Right lobe of liver (tissue), 6 donors: ENCODE data around the gene IPPK. TPM values are rescaled to one million over a fixed set of nuclear protein-coding genes. Genes with fewer than 3 reads are reported as not detected.

Experiments used
- ATAC-seq, 4 donors: fragments of 200-7000 bp; cut with Tn5 transposase; one replicate each; pipeline ENCODE4 v1.9.1; 2020; ENCODE audit warnings: mild to moderate bottlenecking in 4 of 4, moderate library complexity in 4 of 4
- DNase-seq, 3 donors: peaks; one replicate each; pipeline ENCODE4 v3.0.0-alpha.2; 2020
- H3K27ac ChIP-seq, 3 donors: fragments of 200-600 bp; one replicate each; pipeline ENCODE4 v1.8.0; 2022
- H3K27me3 ChIP-seq, 2 donors: fragments of 200-600 bp; one replicate each; pipeline ENCODE4 v1.8.0; 2022
- H3K36me3 ChIP-seq, 4 donors: fragments of 200-600 bp; sonication (generic) in 1 of 4; one replicate each; pipeline versions ENCODE4 v1.5.1 to v1.8.0; 2017 to 2022; ENCODE audit warnings: control low read depth in 1 of 4
- H3K4me1 ChIP-seq, 4 donors: fragments of 200-600 bp; sonication (generic) in 1 of 4; one replicate each; pipeline versions ENCODE4 v1.5.1 to v1.8.0; 2017 to 2022; ENCODE audit warnings: control low read depth in 1 of 4
- H3K4me3 ChIP-seq, 3 donors: fragments of 200-600 bp; one replicate each; pipeline ENCODE4 v1.8.0; 2022
- H3K9me3 ChIP-seq, 4 donors: fragments of 200-600 bp; sonication (generic) in 1 of 4; one replicate each; pipeline versions ENCODE4 v1.5.1 to v1.8.0; 2017 to 2022; ENCODE audit warnings: control low read depth in 1 of 4
- CTCF ChIP-seq, 4 donors: fragments of 200-600 bp in 3 of 4; fragments of 450-650 bp in 1 of 4; IDR thresholded peaks; one replicate each; pipeline versions ENCODE4 v1.5.1 to v1.8.0; 2016 to 2022; ENCODE audit warnings: antibody characterized with exemption in 4 of 4, mild to moderate bottlenecking in 2 of 4
- POLR2A ChIP-seq: fragments of 450-650 bp; IDR thresholded peaks from one replicate; pipeline ENCODE4 v1.6.1; 2017; ENCODE audit warnings: antibody characterized with exemption, mild to moderate bottlenecking
- WGBS: methylation state at CpG from one replicate; pipeline ENCODE4 v1.1.6; 2018; ENCODE audit warnings: low coverage, low lambda C conversion rate; ENCODE audit not compliant: insufficient coverage; ENCODE audit errors: missing lambda C conversion rate; 5-methylcytosine and 5-hydroxymethylcytosine counted together
- intact Hi-C, 2 donors: fragments of 100-400 bp; cut with DNase I; formaldehyde crosslinking; loops; one replicate each; pipeline versions ENCODE4 v1.11.2 to v1.14.1; 2022
- total RNA-seq, 6 experiments: library from RNA; depleted of rRNA in 2 of 6; stranded (reverse); fragments of >200 nt in 2 of 6; fragmentation: NEBNext Ultra II Directional in 3 of 6; extraction: Animal tissue kit (Norgen Biotek cat#: 25700) in 3 of 6; gene quantifications; one replicate each; pipeline versions ENCODE4 v1.1.0 to v1.2.4, GENCODE V29; 2016 to 2023
- donor health status: DM: no; HTN: yes; CAD: no.
- donor health status: DM: no; HTN: no; CAD: no.
- donor health status: DM: no; HTN: no; CAD: no.
- donor health status: DM: no; HTN: yes; CAD: no.
- donor health status: DM: no; HTN: yes; CAD: no.

IPPK gene
- total RNA-seq, 6 experiments from 2014 or later = 2.4 to 4.9 (median 3.7) TPM

- Histone ChIP-seq H3K27ac (no peak overlapping the region), H3K27me3 (no peaks in the 10 kb centered on the region), H3K9me3 (no peaks in the 10 kb centered on the region), H3K4me3 (no peak overlapping the region), H3K4me1 (peaks cover 0 to 19% (median 9%) of the 10 kb centered on the region in 4 donors), H3K36me3 (no peaks in the 10 kb centered on the region)
- TF ChIP-seq POLR2A = no peak
- TF ChIP-seq CTCF (IDR thresholded peaks at IDR 0.05) = no peak
- 70% methylated on average over 6 of the region's 13 CpGs for WGBS
- intact Hi-C loops = loop anchor here in 1 of 2 donors (10.0 kb wide), 1 partner anchor 100 kb away; the partner anchor contains the start of gene BICD2
- peak in 3 of 4 donors; percentile 5 to 13 (median 8) for ATAC-seq
- DNase-seq = no peak
These were observed 5.4 kb downstream of the IPPK start for GRCh38 chr9:92664394-92665152.

GRCh38 chr9:92663951-92664350 is 6.0 kb downstream of the IPPK start:
- ATAC-seq (no peak), DNase-seq (no peak)
- TF ChIP-seq CTCF (IDR thresholded peaks at IDR 0.05) (no peak), POLR2A (no peak)
- WGBS = 86% methylated on average over 7 of the region's 10 CpGs
- intact Hi-C loops = loop anchor here in 1 of 2 donors (10.0 kb wide), 1 partner anchor 101 kb away; the partner anchor contains the start of gene BICD2
- no peaks in the 10 kb centered on the region for H3K27me3 ChIP-seq
- H3K36me3 ChIP-seq = no peaks in the 10 kb centered on the region
- H3K9me3 ChIP-seq = no peaks in the 10 kb centered on the region
- H3K4me3 ChIP-seq = no peak overlapping the region
- H3K4me1 ChIP-seq = peaks cover 0 to 19% (median 9%) of the 10 kb centered on the region in 4 donors
- H3K27ac ChIP-seq = no peak overlapping the region

GRCh38 chr9:92663126-92663525 is 6.8 kb downstream of the IPPK start:
- no peak overlapping the region for H3K27ac ChIP-seq
- DNase-seq (no peak), ATAC-seq (no peak)
- intact Hi-C loops = loop anchor here in 1 of 2 donors (10.0 kb wide), 1 partner anchor 102 kb away; the partner anchor contains the start of gene BICD2
- H3K9me3 ChIP-seq = no peaks in the 10 kb centered on the region
- no peak overlapping the region for H3K4me3 ChIP-seq
- no peak for TF ChIP-seq POLR2A
- no peak for TF ChIP-seq CTCF (IDR thresholded peaks at IDR 0.05)
- 100% methylated on average over 2 of the region's 3 CpGs for whole genome bisulfite sequencing
- H3K4me1 ChIP-seq = peaks cover 0 to 14% (median 7%) of the 10 kb centered on the region in 4 donors
- no peaks in the 10 kb centered on the region for H3K27me3 ChIP-seq
- H3K36me3 ChIP-seq = no peaks in the 10 kb centered on the region

GRCh38 chr9:92661743-92662142 is 8.2 kb downstream of the IPPK start:
- no peak for ATAC-seq
- 92% methylated on average over 4 of the region's 4 CpGs for WGBS
- intact Hi-C loops = loop anchor here in 1 of 2 donors (10.0 kb wide), 1 partner anchor 103 kb away; the partner anchor contains the start of gene BICD2

More at GRCh38 chr9:92661743-92662142, 8.2 kb downstream of the IPPK start:
- Histone ChIP-seq H3K27me3 (no peaks in the 10 kb centered on the region), H3K27ac (no peak overlapping the region), H3K9me3 (no peaks in the 10 kb centered on the region), H3K36me3 (no peaks in the 10 kb centered on the region), H3K4me1 (peaks cover 0 to 14% (median 7%) of the 10 kb centered on the region in 4 donors), H3K4me3 (no peak overlapping the region)
- TF ChIP-seq POLR2A (no peak), CTCF (IDR thresholded peaks at IDR 0.05) (no peak)
- DNase-seq = no peak
